ENCODE results near the gene CEP350. TPM values are rescaled to one million over a fixed set of nuclear protein-coding genes. Genes with fewer than 3 reads are reported as not detected.

Gene CEP350
- polyA plus RNA-seq, 2 of the 4 experiments (the other 2 are of a cell fraction): 6.4 to 22.6 TPM

- no peak for FAIRE-seq
- Histone ChIP-seq H3K9me3 (no peaks in the 10 kb centered on the region), H3K4me3 (no peak overlapping the region), H3K27ac (no peak overlapping the region), H3K4me1 (peaks cover 5% of the 10 kb centered on the region; the same call in 1 of the 3 replicates), H3K4me2 (no peak overlapping the region)
- ATAC-seq: no peak
- ChIA-PET POLR2A (interaction anchor here (0.5 kb wide), 1 partner anchor 9 kb away, joined by 3 read pairs; no protein-coding TSS in a partner anchor), CTCF (interaction anchor here (1.1 kb wide), 1 partner anchor 10 kb away, joined by 4 read pairs; no protein-coding TSS in a partner anchor)
- DNase-seq (ENCODE audit: low read depth in 1 of 2, low spot score in 1 of 2): no peak
- no peak for TF ChIP-seq RARB (CRISPR knock-in tag; IDR thresholded peaks at IDR 0.05)
- no peak for TF ChIP-seq ZNF302 (CRISPR knock-in tag; IDR thresholded peaks at IDR 0.05)
- no peak for TF ChIP-seq ELK1 (IDR thresholded peaks at IDR 0.05; ENCODE audit: low read depth, low read length)
- no peak for TF ChIP-seq HEYL (CRISPR knock-in tag; IDR thresholded peaks at IDR 0.05)
- TF ChIP-seq FOSL2 (IDR thresholded peaks at IDR 0.05): no peak
- no peak for TF ChIP-seq FOSL2 (CRISPR knock-in tag; IDR thresholded peaks at IDR 0.05)
- no peak for TF ChIP-seq RFX5 (IDR thresholded peaks at IDR 0.05)
- no peak for TF ChIP-seq CTCF (IDR thresholded peaks at IDR 0.05)
- TF ChIP-seq TP53 (CRISPR knock-in tag; IDR thresholded peaks at IDR 0.05): no peak
- TF ChIP-seq USF2 (IDR thresholded peaks at IDR 0.05): no peak
- no peak for TF ChIP-seq MYC (IDR thresholded peaks at IDR 0.05; ENCODE audit: borderline replicate concordance, low read length)
- TF ChIP-seq CBX8 (IDR thresholded peaks at IDR 0.05): no peak
- no peak for TF ChIP-seq MAZ (IDR thresholded peaks at IDR 0.05; ENCODE audit: borderline replicate concordance, low read depth, low read length)
- TF ChIP-seq CHD2 (IDR thresholded peaks at IDR 0.05; ENCODE audit: low read length, partially characterized antibody): no peak
- TF ChIP-seq MAFK (IDR thresholded peaks at IDR 0.05; ENCODE audit: partially characterized antibody): no peak
- TF ChIP-seq TFCP2L1 (CRISPR knock-in tag; IDR thresholded peaks at IDR 0.05): no peak
Observed at GRCh38 chr1:179923029-179923428, 31.6 kb upstream of the CEP350 start.

GRCh38 chr1:179924268-179924667 is 30.3 kb upstream of the CEP350 start:
- no peak for DNase-seq (ENCODE audit: low read depth in 1 of 2, low spot score in 1 of 2)
- Histone ChIP-seq H3K4me1 (peaks cover 5% of the 10 kb centered on the region; the same call in 1 of the 3 replicates), H3K4me2 (no peak overlapping the region), H3K27ac (no peak overlapping the region), H3K4me3 (no peak overlapping the region), H3K9me3 (no peaks in the 10 kb centered on the region)
- CTCF ChIA-PET: interaction anchor here (0.9 kb wide), 1 partner anchor 255 kb away, joined by 3 read pairs; no protein-coding TSS in a partner anchor
- no peak for FAIRE-seq
- ATAC-seq: no peak
- WGBS (ENCODE audit: missing lambda C conversion rate): 83% methylated on average over 1 of the region's 1 CpG
- TF ChIP-seq ELK1 (IDR thresholded peaks at IDR 0.05; ENCODE audit: low read depth, low read length) (no peak), NR3C1 (IDR thresholded peaks at IDR 0.05) (no peak), FOXS1 (CRISPR knock-in tag; IDR thresholded peaks at IDR 0.05) (no peak), HOXA7 (CRISPR knock-in tag; IDR thresholded peaks at IDR 0.05) (no peak), EHF (CRISPR knock-in tag; IDR thresholded peaks at IDR 0.05) (no peak), JUN (IDR thresholded peaks at IDR 0.05) (no peak), TP53 (CRISPR knock-in tag; IDR thresholded peaks at IDR 0.05) (no peak), CHD2 (IDR thresholded peaks at IDR 0.05; ENCODE audit: low read length, partially characterized antibody) (no peak), KDM1A (IDR thresholded peaks at IDR 0.05; ENCODE audit: low read depth) (no peak), CHD4 (IDR thresholded peaks at IDR 0.05; ENCODE audit: borderline replicate concordance) (no peak), CBX8 (IDR thresholded peaks at IDR 0.05) (no peak), HES2 (IDR thresholded peaks at IDR 0.05) (no peak), BHLHE40 (IDR thresholded peaks at IDR 0.05; ENCODE audit: low read depth, low read length) (no peak), ZNF302 (CRISPR knock-in tag; IDR thresholded peaks at IDR 0.05) (no peak)
- POLR2A ChIA-PET: no interaction called here

All from A549 (cell line).